Measurements from ENCODE around the gene SEC14L3. TPM values are rescaled to one million over a fixed set of nuclear protein-coding genes. Genes with fewer than 3 reads are reported as not detected.

Gene SEC14L3
- total RNA-seq, 4 donors from 2014 or later, result not detected

GRCh38 chr22:30441088-30441487 is 30.7 kb downstream of the SEC14L3 start:
- no peak for TF ChIP-seq CTCF (IDR thresholded peaks at IDR 0.05; ENCODE audit: low read depth)

GRCh38 chr22:30439836-30440235 is 32.0 kb downstream of the SEC14L3 start:
- TF ChIP-seq CTCF (IDR thresholded peaks at IDR 0.05; ENCODE audit: low read depth), result no peak

GRCh38 chr22:30439226-30439625 is 32.6 kb downstream of the SEC14L3 start:
- no peak for TF ChIP-seq CTCF (IDR thresholded peaks at IDR 0.05; ENCODE audit: low read depth)

GRCh38 chr22:30438559-30438958 is 33.3 kb downstream of the SEC14L3 start:
- no peak for TF ChIP-seq CTCF (IDR thresholded peaks at IDR 0.05; ENCODE audit: low read depth)

- TF ChIP-seq CTCF (IDR thresholded peaks at IDR 0.05; ENCODE audit: low read depth), result no peak
Measured at GRCh38 chr22:30436196-30436595, 35.6 kb downstream of the SEC14L3 start.

- TF ChIP-seq CTCF (IDR thresholded peaks at IDR 0.05; ENCODE audit: low read depth), result no peak
Measured at GRCh38 chr22:30435674-30436126, 36.1 kb downstream of the SEC14L3 start.

- no peak for TF ChIP-seq CTCF (IDR thresholded peaks at IDR 0.05; ENCODE audit: low read depth)
Measured at GRCh38 chr22:30434843-30435242, 37.0 kb downstream of the SEC14L3 start.
